Neural crest cell (in vitro differentiated cells): ENCODE measurements around the gene CCDC141. TPM values are rescaled to one million over a fixed set of nuclear protein-coding genes. Genes with fewer than 3 reads are reported as not detected.
"Not testable (repeated sequence)": the region's sequence is repeated elsewhere in the genome, so short reads cannot be mapped to it uniquely, and the experiment has no call there.

Experiments used
- DNase-seq: peaks from one replicate; pipeline ENCODE4 v3.0.0; 2021; ENCODE audit warnings: low read depth, mixed read lengths, low spot score
- H3K27ac Mint-ChIP-seq: one replicate; pipeline ENCODE4 v1.8.0; 2021; ENCODE audit warnings: mild to moderate bottlenecking, mixed read lengths; ENCODE audit not compliant: unreplicated experiment
- H3K27me3 Mint-ChIP-seq: 2 replicates; pipeline ENCODE4 v1.8.0; 2021; ENCODE audit warnings: low read depth, mild to moderate bottlenecking, mixed read lengths
- H3K36me3 Mint-ChIP-seq: 2 replicates; pipeline ENCODE4 v1.8.0; 2021; ENCODE audit warnings: low read depth, mild to moderate bottlenecking, mixed read lengths
- H3K4me1 Mint-ChIP-seq: 2 replicates; pipeline ENCODE4 v1.8.0; 2021; ENCODE audit warnings: mixed read lengths
- H3K4me3 Mint-ChIP-seq: one replicate; pipeline ENCODE4 v1.8.0; 2021; ENCODE audit warnings: mild to moderate bottlenecking, mixed read lengths
- H3K9me3 Mint-ChIP-seq: 2 replicates; pipeline ENCODE4 v1.8.0; 2021; ENCODE audit warnings: mixed read lengths
- CTCF ChIP-seq: fragments of 200-600 bp; sonication (generic); conservative IDR thresholded peaks from 2 replicates; pipeline ENCODE4 v1.5.0; 2021; ENCODE audit warnings: antibody characterized with exemption, mild to moderate bottlenecking
- total RNA-seq: library from RNA; stranded (reverse); gene quantifications from 2 replicates; pipeline ENCODE4 v1.2.1, GENCODE V29; 2021

CCDC141 gene
- total RNA-seq, 1 donor from 2014 or later, result not detected

DNA sequence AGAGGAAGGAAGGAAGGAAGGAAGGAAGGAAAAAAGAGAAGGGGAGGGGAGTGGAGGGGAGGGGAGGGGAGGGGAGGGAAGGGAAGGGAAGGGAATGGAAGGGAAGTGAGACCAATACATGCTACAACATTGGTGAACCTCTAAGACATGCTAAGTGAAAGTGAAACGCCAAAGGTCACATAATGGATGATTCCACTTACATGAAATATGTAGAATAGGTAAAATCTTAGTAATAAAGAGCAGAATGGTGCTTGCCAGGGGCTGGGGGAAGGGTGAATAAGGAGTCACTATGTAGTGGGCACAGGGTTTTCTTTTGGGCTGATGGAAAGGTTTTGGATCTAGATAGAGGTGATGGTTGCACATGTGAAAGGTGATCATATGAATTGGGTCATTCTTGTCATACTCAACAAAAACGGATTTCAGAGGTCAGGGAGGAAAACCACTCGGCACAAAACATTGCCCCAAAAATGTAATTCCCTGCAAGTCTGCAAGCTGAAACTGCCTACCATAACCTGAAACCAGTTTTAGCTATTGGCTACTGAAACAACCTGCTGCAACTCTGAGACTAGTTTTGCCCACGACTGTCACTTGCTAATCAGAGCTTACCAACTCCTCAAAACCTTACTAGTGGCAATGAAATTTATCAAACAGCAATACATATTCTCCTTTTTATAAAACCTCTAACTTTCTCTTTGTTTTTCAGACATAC lies 59.2 kb downstream of the CCDC141 start:
- Mint-ChIP-seq H3K36me3 (peaks cover 3% of the 10 kb centered on the region), H3K4me1 (no peaks in the 10 kb centered on the region), H3K4me3 (no peak overlapping the region), H3K9me3 (peaks cover 15% of the 10 kb centered on the region), H3K27ac (no peak overlapping the region), H3K27me3 (no peaks in the 10 kb centered on the region)
- DNase-seq, result no peak
- TF ChIP-seq CTCF, result no peak

DNA sequence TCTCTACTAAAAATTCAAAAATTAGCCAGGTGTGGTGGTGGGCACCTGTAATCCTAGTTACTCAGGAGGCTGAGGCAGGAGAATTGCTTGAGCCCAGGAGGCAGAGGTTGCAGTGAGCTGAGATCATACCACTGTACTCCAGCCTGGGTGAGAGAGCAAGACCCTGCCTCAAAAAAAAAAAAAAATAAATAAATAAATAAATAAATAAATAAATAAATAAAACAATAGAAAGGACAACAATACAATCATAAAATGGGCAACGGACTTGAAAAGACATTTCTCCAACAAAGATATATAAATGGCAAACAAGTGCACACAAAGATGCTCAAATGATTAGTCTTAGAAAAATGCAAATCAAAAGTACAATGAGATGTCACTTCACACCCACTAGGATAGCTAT lies 60.5 kb downstream of the CCDC141 start:
- not testable (repeated sequence) for H3K4me3 Mint-ChIP-seq, H3K4me1 Mint-ChIP-seq, H3K36me3 Mint-ChIP-seq, H3K9me3 Mint-ChIP-seq, H3K27ac Mint-ChIP-seq, H3K27me3 Mint-ChIP-seq, DNase-seq

- H3K9me3 Mint-ChIP-seq, H3K4me1 Mint-ChIP-seq, DNase-seq, H3K27me3 Mint-ChIP-seq, H3K4me3 Mint-ChIP-seq, H3K27ac Mint-ChIP-seq, H3K36me3 Mint-ChIP-seq: not testable (repeated sequence)
These were observed 67.3 kb downstream of the CCDC141 start for GRCh38 chr2:178982652-178983051.

DNA sequence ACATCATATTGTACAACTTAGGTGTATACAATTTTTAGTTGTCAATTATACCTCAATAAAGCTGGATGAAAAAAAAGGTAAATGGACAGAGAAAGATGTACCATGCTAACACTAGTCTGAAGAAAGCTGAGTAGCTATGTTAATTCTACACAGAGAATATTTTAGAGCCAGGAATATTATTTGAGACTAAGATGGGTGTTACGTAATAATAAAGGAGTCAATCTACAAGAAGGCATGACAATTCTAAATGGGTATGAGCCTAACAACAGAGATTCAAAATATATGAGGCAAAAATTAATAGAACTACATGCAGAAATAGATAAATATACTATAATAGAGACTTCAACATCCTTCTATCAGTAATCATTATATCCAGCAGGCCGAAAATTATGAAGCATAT lies 69.1 kb downstream of the CCDC141 start:
- no peak for DNase-seq
- TF ChIP-seq CTCF, result no peak
- H3K4me1 Mint-ChIP-seq, result no peaks in the 10 kb centered on the region
- H3K4me3 Mint-ChIP-seq, result no peak overlapping the region
- H3K27ac Mint-ChIP-seq, result no peak overlapping the region
- no peaks in the 10 kb centered on the region for H3K27me3 Mint-ChIP-seq
- no peaks in the 10 kb centered on the region for H3K36me3 Mint-ChIP-seq
- no peaks in the 10 kb centered on the region for H3K9me3 Mint-ChIP-seq

- Mint-ChIP-seq H3K27me3 (no peaks in the 10 kb centered on the region), H3K27ac (no peak overlapping the region)
These were observed 71.3 kb downstream of the CCDC141 start for GRCh38 chr2:178978667-178979066.

DNA sequence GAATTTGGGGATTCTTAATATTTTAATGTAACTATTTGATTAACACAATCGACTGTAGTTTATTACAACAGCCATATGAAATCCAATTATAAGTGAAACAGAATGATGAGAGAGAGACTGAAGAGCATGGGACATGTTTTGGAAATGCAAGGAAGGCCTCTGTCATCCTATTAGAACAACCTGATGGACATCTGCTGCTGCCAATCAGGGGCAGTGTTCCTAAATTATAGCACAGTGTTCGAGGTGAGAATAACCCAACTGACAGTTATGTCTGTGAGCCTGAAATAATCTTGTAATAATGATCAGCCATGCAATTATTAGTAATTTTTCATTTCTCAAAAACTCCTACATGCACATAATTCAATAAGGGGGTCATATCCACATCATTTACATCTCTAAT lies 73.6 kb downstream of the CCDC141 start:
- H3K9me3 Mint-ChIP-seq, result no peaks in the 10 kb centered on the region
- no peaks in the 10 kb centered on the region for H3K27me3 Mint-ChIP-seq
- H3K4me1 Mint-ChIP-seq, result no peaks in the 10 kb centered on the region
- TF ChIP-seq CTCF, result no peak
- no peaks in the 10 kb centered on the region for H3K36me3 Mint-ChIP-seq
- H3K27ac Mint-ChIP-seq, result no peak overlapping the region
- DNase-seq, result no peak
- H3K4me3 Mint-ChIP-seq, result no peak overlapping the region

More at GRCh38 chr2:178978667-178979066, 71.3 kb downstream of the CCDC141 start:
- Mint-ChIP-seq H3K4me3 (no peak overlapping the region), H3K36me3 (no peaks in the 10 kb centered on the region), H3K9me3 (no peaks in the 10 kb centered on the region), H3K4me1 (no peaks in the 10 kb centered on the region)
- TF ChIP-seq CTCF, result no peak
- no peak for DNase-seq
